Sigmoid colon (tissue), 7 donors: ENCODE results near the gene SLC12A5. TPM values are rescaled to one million over a fixed set of nuclear protein-coding genes. Genes with fewer than 3 reads are reported as not detected.
A peak's percentile ranks its signal among the peaks of the same experiment; 100 is the strongest.

Source experiments
- DNase-seq: peaks from one replicate; pipeline ENCODE4 v3.0.0-alpha.2; 2019
- H3K27ac ChIP-seq, 4 donors: fragments of 200-600 bp; sonication (generic); one replicate each; pipeline ENCODE4 v1.5.1; 2016 to 2019; ENCODE audit warnings: mild to moderate bottlenecking in 1 of 4
- H3K27me3 ChIP-seq, 3 donors: fragments of 200-600 bp; sonication (generic); one replicate each; pipeline ENCODE4 v1.5.1; 2019; ENCODE audit warnings: mild to moderate bottlenecking in 1 of 3
- H3K36me3 ChIP-seq, 4 donors: fragments of 200-600 bp; sonication (generic); one replicate each; pipeline ENCODE4 v1.5.1; 2016 to 2019
- H3K4me1 ChIP-seq, 4 donors: fragments of 200-600 bp; sonication (generic); one replicate each; pipeline ENCODE4 v1.5.1; 2017 to 2019
- H3K4me3 ChIP-seq, 4 donors: fragments of 200-600 bp; sonication (generic); one replicate each; pipeline ENCODE4 v1.5.1; 2017 to 2019; ENCODE audit warnings: mild to moderate bottlenecking in 2 of 4, moderate library complexity in 1 of 4
- H3K9me3 ChIP-seq, 4 donors: fragments of 200-600 bp in 3 of 4; sonication (generic) in 3 of 4; one replicate each; pipeline versions ENCODE4 v1.5.1 to v1.6.1; 2013 to 2019
- EP300 ChIP-seq, 4 donors: sonication (generic); formaldehyde crosslinking; IDR thresholded peaks; one replicate each; pipeline ENCODE4 v1.6.1; 2017; ENCODE audit warnings: antibody characterized with exemption in 4 of 4
- POLR2A ChIP-seq, 2 donors: fragments of 450-650 bp; IDR thresholded peaks; one replicate each; pipeline ENCODE4 v1.6.1; 2016; ENCODE audit warnings: antibody characterized with exemption in 2 of 2, mild to moderate bottlenecking in 2 of 2, moderate library complexity in 2 of 2
- POLR2AphosphoS5 ChIP-seq, 4 donors: sonication (generic); formaldehyde crosslinking; IDR thresholded peaks; one replicate each; pipeline ENCODE4 v1.6.1; 2017; ENCODE audit warnings: antibody characterized with exemption in 4 of 4
- WGBS, 2 donors: extraction: QIAGEN DNeasy Blood & Tissue Kit; methylation state at CpG; one replicate each; pipeline ENCODE4 v1.1.7; 2013; 5-methylcytosine and 5-hydroxymethylcytosine counted together
- intact Hi-C: fragments of 100-400 bp; cut with DNase I; formaldehyde crosslinking; loops from one replicate; pipeline ENCODE4 v1.15.1; 2023
- polyA plus RNA-seq, 3 donors: library from polyadenylated mRNA; stranded (reverse); fragments of 200-250 nt; gene quantifications; one replicate each; pipeline ENCODE4 v1.2.3, GENCODE V29; 2013
- total RNA-seq, 4 donors: library from RNA; depleted of rRNA; stranded (reverse); fragments of >200 nt; gene quantifications; one replicate each; pipeline ENCODE4 v1.1.0, GENCODE V29; 2016
- TF ChIP-seq, protein P1 (sequence below), 4 experiments: fragments of 450-650 bp in 3 of 4; fragments of 200-600 bp in 1 of 4; IDR thresholded peaks; one replicate each; pipeline ENCODE4 v1.5.1; 2016 to 2019; ENCODE audit warnings: antibody characterized with exemption in 4 of 4, mild to moderate bottlenecking in 3 of 4, moderate library complexity in 2 of 4
- donor health status: healthy with polysubstance abuse.
- donor health status: Bipolar disorder and iron deficiency.
- donor health status: healthy.

SLC12A5 gene
- total and polyA plus RNA-seq, 7 donors, result 0.14 to 1.4 TPM; not detected in 5

DNA sequence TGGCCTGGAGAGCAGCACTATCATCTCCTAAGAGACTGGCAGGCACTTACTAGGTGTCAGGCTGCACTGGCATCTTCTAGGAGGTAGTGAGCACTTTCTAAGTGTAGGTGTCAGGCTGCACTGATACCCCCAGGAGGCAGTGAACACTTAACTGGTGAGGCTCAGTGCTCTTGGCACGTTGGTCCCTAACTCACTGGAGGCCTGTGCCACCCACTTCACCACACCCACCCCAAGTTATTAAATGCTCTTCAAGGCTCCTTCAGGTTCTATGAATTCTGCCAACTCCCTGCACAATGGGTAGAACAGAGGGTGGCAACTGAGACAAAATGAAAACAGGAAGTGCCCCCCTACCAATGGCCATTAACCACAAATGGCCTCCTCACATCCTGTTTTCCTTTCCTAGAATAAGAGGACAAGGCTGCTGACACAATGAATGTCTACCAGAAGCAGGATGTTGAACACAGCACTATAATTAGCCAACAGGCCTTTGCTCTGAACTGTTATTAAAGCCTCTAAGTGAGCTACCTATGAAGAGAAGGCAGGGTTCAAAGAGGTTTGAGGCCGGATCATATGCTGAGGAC is 31.4 kb downstream of the SLC12A5 start:
- H3K36me3 ChIP-seq, result peaks cover 42 to 54% (median 47%) of the 10 kb centered on the region in 4 donors
- H3K27me3 ChIP-seq, result peaks cover 2 to 38% (median 22%) of the 10 kb centered on the region in 3 donors
- WGBS, 2 donors, result 52 to 63% methylated on average over 2 of the region's 2 CpGs
- H3K4me3 ChIP-seq, result no peak overlapping the region
- TF ChIP-seq EP300 (IDR thresholded peaks at IDR 0.05), result no peak
- no peak for TF ChIP-seq POLR2A (IDR thresholded peaks at IDR 0.05)
- TF ChIP-seq, protein P1, sequence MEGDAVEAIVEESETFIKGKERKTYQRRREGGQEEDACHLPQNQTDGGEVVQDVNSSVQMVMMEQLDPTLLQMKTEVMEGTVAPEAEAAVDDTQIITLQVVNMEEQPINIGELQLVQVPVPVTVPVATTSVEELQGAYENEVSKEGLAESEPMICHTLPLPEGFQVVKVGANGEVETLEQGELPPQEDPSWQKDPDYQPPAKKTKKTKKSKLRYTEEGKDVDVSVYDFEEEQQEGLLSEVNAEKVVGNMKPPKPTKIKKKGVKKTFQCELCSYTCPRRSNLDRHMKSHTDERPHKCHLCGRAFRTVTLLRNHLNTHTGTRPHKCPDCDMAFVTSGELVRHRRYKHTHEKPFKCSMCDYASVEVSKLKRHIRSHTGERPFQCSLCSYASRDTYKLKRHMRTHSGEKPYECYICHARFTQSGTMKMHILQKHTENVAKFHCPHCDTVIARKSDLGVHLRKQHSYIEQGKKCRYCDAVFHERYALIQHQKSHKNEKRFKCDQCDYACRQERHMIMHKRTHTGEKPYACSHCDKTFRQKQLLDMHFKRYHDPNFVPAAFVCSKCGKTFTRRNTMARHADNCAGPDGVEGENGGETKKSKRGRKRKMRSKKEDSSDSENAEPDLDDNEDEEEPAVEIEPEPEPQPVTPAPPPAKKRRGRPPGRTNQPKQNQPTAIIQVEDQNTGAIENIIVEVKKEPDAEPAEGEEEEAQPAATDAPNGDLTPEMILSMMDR (IDR thresholded peaks at IDR 0.05), result no peak
- no peak for TF ChIP-seq POLR2AphosphoS5 (IDR thresholded peaks at IDR 0.05)
- peaks cover 0 to 22% (median 21%) of the 10 kb centered on the region in 4 donors for H3K4me1 ChIP-seq
- H3K27ac ChIP-seq, result no peak overlapping the region
- no peak for DNase-seq
- H3K9me3 ChIP-seq, result no peaks in the 10 kb centered on the region
- intact Hi-C loops, result no loop called here

DNA sequence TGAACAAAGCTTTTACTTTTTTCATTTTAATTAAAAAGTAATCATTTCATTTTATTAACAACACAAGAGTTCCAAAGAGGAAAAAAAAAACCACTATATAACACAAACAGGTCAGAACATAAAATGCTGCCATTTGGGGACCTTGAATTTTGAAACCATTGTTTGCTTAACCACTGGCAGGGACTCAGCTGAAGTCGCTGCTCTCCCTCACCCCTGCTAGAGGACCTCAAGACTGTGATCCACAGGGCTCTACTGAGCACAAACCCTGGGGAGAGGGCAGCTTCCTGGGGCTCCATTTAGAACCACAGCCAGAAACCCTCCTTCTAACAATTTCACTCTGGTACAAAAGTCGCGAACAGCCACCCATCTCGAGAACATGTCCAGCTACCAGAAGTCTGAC is 32.0 kb downstream of the SLC12A5 start:
- Histone ChIP-seq H3K9me3 (no peaks in the 10 kb centered on the region), H3K36me3 (peaks cover 47 to 60% (median 50%) of the 10 kb centered on the region in 4 donors), H3K27ac (no peak overlapping the region), H3K4me1 (peaks cover 0 to 22% (median 21%) of the 10 kb centered on the region in 4 donors), H3K27me3 (peaks cover 2 to 32% (median 22%) of the 10 kb centered on the region in 3 donors), H3K4me3 (no peak overlapping the region)
- 87 to 90% methylated on average over 4 of the region's 4 CpGs for WGBS, 2 donors
- intact Hi-C loops, result no loop called here
- no peak for DNase-seq
- TF ChIP-seq POLR2AphosphoS5 (IDR thresholded peaks at IDR 0.05) (no peak), EP300 (IDR thresholded peaks at IDR 0.05) (no peak), POLR2A (IDR thresholded peaks at IDR 0.05) (no peak)
- TF ChIP-seq, protein P1 (IDR thresholded peaks at IDR 0.05), result no peak

DNA sequence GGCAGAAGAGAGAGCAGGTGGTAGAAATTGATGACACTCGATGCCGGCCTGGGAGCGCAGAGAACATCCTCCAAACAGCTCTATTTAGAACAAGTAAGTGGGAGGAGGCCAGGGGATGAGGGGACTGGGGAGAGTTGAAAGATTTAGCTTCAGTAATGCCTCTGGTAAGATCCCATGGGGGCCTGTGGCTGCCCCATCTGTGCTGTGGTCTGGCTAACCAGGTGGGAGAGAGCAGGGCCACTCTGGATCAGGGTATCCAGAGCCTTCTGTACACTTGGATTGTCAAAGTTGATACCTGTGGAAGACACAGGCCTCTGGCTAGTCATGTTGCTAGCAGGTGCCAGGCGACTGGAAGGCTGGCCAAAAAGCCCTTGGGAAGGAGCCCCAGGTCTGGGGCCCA is 33.1 kb downstream of the SLC12A5 start:
- no peak for DNase-seq
- no peak for TF ChIP-seq POLR2AphosphoS5 (IDR thresholded peaks at IDR 0.05)
- TF ChIP-seq POLR2A (IDR thresholded peaks at IDR 0.05), result no peak
- no peak for TF ChIP-seq EP300 (IDR thresholded peaks at IDR 0.05)
- TF ChIP-seq, protein P1 (IDR thresholded peaks at IDR 0.05), result no peak
- Histone ChIP-seq H3K4me3 (no peak overlapping the region), H3K27me3 (peaks cover 2 to 20% (median 14%) of the 10 kb centered on the region in 3 donors), H3K9me3 (no peaks in the 10 kb centered on the region), H3K36me3 (peaks cover 59 to 72% (median 61%) of the 10 kb centered on the region in 4 donors), H3K4me1 (peaks cover 0 to 22% (median 20%) of the 10 kb centered on the region in 4 donors), H3K27ac (no peak overlapping the region)
- WGBS, 2 donors, result 92 to 95% methylated on average over 4 of the region's 4 CpGs
- intact Hi-C loops, result no loop called here

DNA sequence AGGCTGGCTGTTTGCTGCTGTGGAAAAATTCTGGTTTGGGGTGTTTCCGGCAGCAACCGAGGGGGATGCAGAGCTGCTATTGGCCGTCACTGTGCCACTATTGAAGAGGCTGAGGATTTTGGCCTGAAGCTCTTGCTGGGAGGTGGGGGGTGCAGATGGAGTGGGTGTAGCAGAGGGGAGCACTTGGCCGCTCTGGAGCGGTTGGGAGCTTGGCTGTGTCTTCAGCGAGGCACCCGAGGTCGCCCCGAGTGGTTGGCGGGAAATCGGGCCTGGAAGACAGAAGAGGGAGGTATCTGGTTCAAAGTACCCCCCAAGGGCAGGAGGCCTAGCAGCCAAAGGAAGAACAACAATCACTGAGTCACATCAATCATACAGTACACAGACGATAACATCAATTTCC is 33.6 kb downstream of the SLC12A5 start:
- DNase-seq, result peak; percentile 40
- Histone ChIP-seq H3K4me1 (peaks cover 0 to 18% (median 16%) of the 10 kb centered on the region in 4 donors), H3K27ac (no peak overlapping the region), H3K4me3 (no peak overlapping the region), H3K9me3 (no peaks in the 10 kb centered on the region), H3K36me3 (peaks cover 62 to 76% (median 63%) of the 10 kb centered on the region in 4 donors), H3K27me3 (peaks cover 2 to 16% (median 9%) of the 10 kb centered on the region in 3 donors)
- TF ChIP-seq EP300 (IDR thresholded peaks at IDR 0.05) (no peak), POLR2A (IDR thresholded peaks at IDR 0.05) (no peak), POLR2AphosphoS5 (IDR thresholded peaks at IDR 0.05) (no peak)
- TF ChIP-seq, protein P1 (IDR thresholded peaks at IDR 0.05), result no peak
- 94 to 95% methylated on average over 12 of the region's 12 CpGs for WGBS, 2 donors
- intact Hi-C loops, result no loop called here
